ENCODE results near the gene SLC19A2. TPM values are rescaled to one million over a fixed set of nuclear protein-coding genes. Genes with fewer than 3 reads are reported as not detected.

Gene SLC19A2
- total RNA-seq, 1 experiment from 2014 or later: 10.1 TPM

GRCh38 chr1:169472738-169473137, 13.0 kb downstream of the SLC19A2 start:
- ChIA-PET CTCF (interaction anchor here (1.1 kb wide), 1 partner anchor 8 kb away, joined by 3 read pairs; no protein-coding TSS in a partner anchor), POLR2A (interaction anchor here (0.8 kb wide), 1 partner anchor 13 kb away, joined by 3 read pairs; the partner anchor contains the start of gene SLC19A2), RAD21 (ENCODE audit: low non-redundant PET in 1 of 2, low total read pairs in 2 of 2, uncharacterized antibody in 2 of 2, unreplicated experiment in 2 of 2) (no interaction called here)
- DNase-seq (ENCODE audit: low read depth, low spot score): no peak
- no peaks in the 10 kb centered on the region for H4K20me1 ChIP-seq (ENCODE audit: insufficient read depth)
- ATAC-seq: no peak
- H3K27ac ChIP-seq (ENCODE audit: low read depth, low read length): no peak overlapping the region
- H3K4me2 ChIP-seq (ENCODE audit: low read length): no peak overlapping the region
- no peak for TF ChIP-seq ZNF274 (IDR thresholded peaks at IDR 0.05; ENCODE audit: low read depth, low read length)
- no peak for TF ChIP-seq ZFX (IDR thresholded peaks at IDR 0.05)
- TF ChIP-seq RAD21 (IDR thresholded peaks at IDR 0.05; ENCODE audit: low read depth): no peak
- TF ChIP-seq YY1 (IDR thresholded peaks at IDR 0.05; ENCODE audit: extremely low read depth, insufficient replicate concordance, low read depth, low read length): no peak
- TF ChIP-seq ELF1 (IDR thresholded peaks at IDR 0.05; ENCODE audit: borderline replicate concordance, low read depth): no peak
- TF ChIP-seq EZH2phosphoT487 (IDR thresholded peaks at IDR 0.05; ENCODE audit: borderline replicate concordance): no peak
- no peak for TF ChIP-seq TCF7L2 (IDR thresholded peaks at IDR 0.05; ENCODE audit: borderline replicate concordance, extremely low read depth, insufficient read depth, insufficient read length)
- BruUV-seq (replicated peaks): no TSS peak
- peaks cover 2 to 5% of the 10 kb centered on the region in 2 experiments; a peak in 2 of 4 replicates for H3K36me3 ChIP-seq (ENCODE audit: control insufficient read depth in 1 of 2, insufficient read depth in 2 of 2, low read length in 2 of 2)
- no peak overlapping the region for H3K4me3 ChIP-seq (replicated peaks in 1 of 2; ENCODE audit: low read depth in 1 of 2, low read length in 2 of 2)
- peaks cover 0 to 10% of the 10 kb centered on the region in 2 experiments; a peak in 2 of 4 replicates for H3K4me1 ChIP-seq (ENCODE audit: control insufficient read depth in 1 of 2, insufficient read depth in 2 of 2, low read length in 2 of 2)
- H3K27me3 ChIP-seq (ENCODE audit: insufficient read depth, low read length): no peaks in the 10 kb centered on the region
- intact Hi-C loops (cut with micrococcal nuclease): no loop called here
- H2AFZ ChIP-seq (ENCODE audit: low read depth, low read length, poor library complexity, severe bottlenecking): no peak overlapping the region
- no peak overlapping the region for H3K9ac ChIP-seq (ENCODE audit: low read length)
- H3K79me2 ChIP-seq (ENCODE audit: insufficient read depth, low read length): peaks cover 5% of the 10 kb centered on the region
- H3K9me3 ChIP-seq (ENCODE audit: control insufficient read depth in 1 of 2, insufficient read depth in 1 of 2, low read depth in 1 of 2, low read length in 2 of 2): no peaks in the 10 kb centered on the region
- no peaks in the 10 kb centered on the region for H3K9me2 ChIP-seq (ENCODE audit: insufficient read depth)

GRCh38 chr1:169468982-169469381, 16.8 kb downstream of the SLC19A2 start:
- DNase-seq (ENCODE audit: low read depth, low spot score): no peak
- Histone ChIP-seq H3K9ac (ENCODE audit: low read length) (no peak overlapping the region), H3K4me2 (ENCODE audit: low read length) (no peak overlapping the region), H3K4me3 (replicated peaks in 1 of 2; ENCODE audit: low read depth in 1 of 2, low read length in 2 of 2) (no peak overlapping the region), H3K4me1 (ENCODE audit: control insufficient read depth in 1 of 2, insufficient read depth in 2 of 2, low read length in 2 of 2) (peaks cover 0 to 10% of the 10 kb centered on the region in 2 experiments; a peak in 1 of 4 replicates), H3K9me2 (ENCODE audit: insufficient read depth) (no peaks in the 10 kb centered on the region), H2AFZ (ENCODE audit: low read depth, low read length, poor library complexity, severe bottlenecking) (no peak overlapping the region), H3K27me3 (ENCODE audit: insufficient read depth, low read length) (no peaks in the 10 kb centered on the region), H3K36me3 (ENCODE audit: control insufficient read depth in 1 of 2, insufficient read depth in 2 of 2, low read length in 2 of 2) (peaks cover 0 to 3% of the 10 kb centered on the region in 2 experiments; a peak in 1 of 4 replicates), H3K9me3 (ENCODE audit: control insufficient read depth in 1 of 2, insufficient read depth in 1 of 2, low read depth in 1 of 2, low read length in 2 of 2) (no peaks in the 10 kb centered on the region), H4K20me1 (ENCODE audit: insufficient read depth) (no peaks in the 10 kb centered on the region), H3K79me2 (ENCODE audit: insufficient read depth, low read length) (no peaks in the 10 kb centered on the region), H3K27ac (ENCODE audit: low read depth, low read length) (no peak overlapping the region)
- no peak for ATAC-seq
- intact Hi-C loops (cut with micrococcal nuclease): loop anchor here (10.0 kb wide), 1 partner anchor 864 kb away; no protein-coding TSS in a partner anchor
- BruUV-seq (replicated peaks): no TSS peak
- ChIA-PET CTCF (interaction anchor here (0.9 kb wide), 1 partner anchor 77 kb away, joined by 3 read pairs; no protein-coding TSS in a partner anchor), RAD21 (ENCODE audit: low non-redundant PET in 1 of 2, low total read pairs in 2 of 2, uncharacterized antibody in 2 of 2, unreplicated experiment in 2 of 2) (no interaction called here), POLR2A (no interaction called here)
- TF ChIP-seq SIN3A (IDR thresholded peaks at IDR 0.05; ENCODE audit: low read depth): no peak
- TF ChIP-seq JUND (IDR thresholded peaks at IDR 0.05): no peak
- TF ChIP-seq ZBTB33 (IDR thresholded peaks at IDR 0.05; ENCODE audit: extremely low read depth, insufficient replicate concordance, low read length): no peak
- TF ChIP-seq RAD21 (IDR thresholded peaks at IDR 0.05; ENCODE audit: low read depth): no peak
- no peak for TF ChIP-seq CBX3 (IDR thresholded peaks at IDR 0.05; ENCODE audit: low read depth)
- TF ChIP-seq POLR2AphosphoS5 (IDR thresholded peaks at IDR 0.05; ENCODE audit: low read depth, low read length): no peak
- no peak for TF ChIP-seq ELF1 (IDR thresholded peaks at IDR 0.05; ENCODE audit: borderline replicate concordance, low read depth)
- no peak for TF ChIP-seq ZNF274 (IDR thresholded peaks at IDR 0.05; ENCODE audit: low read depth, low read length)
- TF ChIP-seq, protein P1, sequence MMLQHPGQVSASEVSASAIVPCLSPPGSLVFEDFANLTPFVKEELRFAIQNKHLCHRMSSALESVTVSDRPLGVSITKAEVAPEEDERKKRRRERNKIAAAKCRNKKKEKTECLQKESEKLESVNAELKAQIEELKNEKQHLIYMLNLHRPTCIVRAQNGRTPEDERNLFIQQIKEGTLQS (IDR thresholded peaks at IDR 0.05): no peak
- no peak for TF ChIP-seq EZH2phosphoT487 (IDR thresholded peaks at IDR 0.05; ENCODE audit: borderline replicate concordance)
- TF ChIP-seq, protein P2, sequence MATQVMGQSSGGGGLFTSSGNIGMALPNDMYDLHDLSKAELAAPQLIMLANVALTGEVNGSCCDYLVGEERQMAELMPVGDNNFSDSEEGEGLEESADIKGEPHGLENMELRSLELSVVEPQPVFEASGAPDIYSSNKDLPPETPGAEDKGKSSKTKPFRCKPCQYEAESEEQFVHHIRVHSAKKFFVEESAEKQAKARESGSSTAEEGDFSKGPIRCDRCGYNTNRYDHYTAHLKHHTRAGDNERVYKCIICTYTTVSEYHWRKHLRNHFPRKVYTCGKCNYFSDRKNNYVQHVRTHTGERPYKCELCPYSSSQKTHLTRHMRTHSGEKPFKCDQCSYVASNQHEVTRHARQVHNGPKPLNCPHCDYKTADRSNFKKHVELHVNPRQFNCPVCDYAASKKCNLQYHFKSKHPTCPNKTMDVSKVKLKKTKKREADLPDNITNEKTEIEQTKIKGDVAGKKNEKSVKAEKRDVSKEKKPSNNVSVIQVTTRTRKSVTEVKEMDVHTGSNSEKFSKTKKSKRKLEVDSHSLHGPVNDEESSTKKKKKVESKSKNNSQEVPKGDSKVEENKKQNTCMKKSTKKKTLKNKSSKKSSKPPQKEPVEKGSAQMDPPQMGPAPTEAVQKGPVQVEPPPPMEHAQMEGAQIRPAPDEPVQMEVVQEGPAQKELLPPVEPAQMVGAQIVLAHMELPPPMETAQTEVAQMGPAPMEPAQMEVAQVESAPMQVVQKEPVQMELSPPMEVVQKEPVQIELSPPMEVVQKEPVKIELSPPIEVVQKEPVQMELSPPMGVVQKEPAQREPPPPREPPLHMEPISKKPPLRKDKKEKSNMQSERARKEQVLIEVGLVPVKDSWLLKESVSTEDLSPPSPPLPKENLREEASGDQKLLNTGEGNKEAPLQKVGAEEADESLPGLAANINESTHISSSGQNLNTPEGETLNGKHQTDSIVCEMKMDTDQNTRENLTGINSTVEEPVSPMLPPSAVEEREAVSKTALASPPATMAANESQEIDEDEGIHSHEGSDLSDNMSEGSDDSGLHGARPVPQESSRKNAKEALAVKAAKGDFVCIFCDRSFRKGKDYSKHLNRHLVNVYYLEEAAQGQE (IDR thresholded peaks at IDR 0.05; ENCODE audit: low read depth): no peak
- no peak for TF ChIP-seq ZFX (IDR thresholded peaks at IDR 0.05)
